GM03348 (cell line): ENCODE data around the gene PLOD3.
A peak's percentile ranks its signal among the peaks of the same experiment; 100 is the strongest.
"Not testable (repeated sequence)": the region's sequence is repeated elsewhere in the genome, so short reads cannot be mapped to it uniquely, and the experiment has no call there.

ENCODE experiments used
- DNase-seq: peaks from one replicate; pipeline ENCODE4 v3.0.0; 2012; ENCODE audit warnings: low spot score

PLOD3 gene

GRCh38 chr7:101210143-101210542 is 7.2 kb downstream of the PLOD3 start:
- no peak for DNase-seq

- DNase-seq: no peak
Observed at GRCh38 chr7:101208794-101209193, 8.6 kb downstream of the PLOD3 start.

GRCh38 chr7:101207459-101207858 is 9.9 kb downstream of the PLOD3 start:
- no peak for DNase-seq

- no peak for DNase-seq
Observed at GRCh38 chr7:101206665-101207042, 10.7 kb downstream of the PLOD3 start.

GRCh38 chr7:101205901-101206664 is 11.3 kb downstream of the PLOD3 start:
- DNase-seq: no peak

GRCh38 chr7:101203740-101204738 is 13.3 kb downstream of the PLOD3 start:
- DNase-seq: peak; percentile 56

- no peak for DNase-seq
Observed at GRCh38 chr7:101202603-101202918, 14.8 kb downstream of the PLOD3 start.

- peak; percentile 40 for DNase-seq
Observed at GRCh38 chr7:101201695-101202602, 15.4 kb downstream of the PLOD3 start.

GRCh38 chr7:101200862-101201599 is 16.4 kb downstream of the PLOD3 start, which contains the start of gene MOGAT3:
Gene MOGAT3, minus strand, starts transcription at chr7:101201036. Its CDS starts 182 bp downstream, at chr7:101200854.
- DNase-seq: no peak

- DNase-seq: no peak
Observed at GRCh38 chr7:101200504-101200861, 16.9 kb downstream of the PLOD3 start.

- DNase-seq: not testable (repeated sequence)
Observed at GRCh38 chr7:101199522-101199921, 17.9 kb downstream of the PLOD3 start.

GRCh38 chr7:101198476-101198875 is 18.9 kb downstream of the PLOD3 start:
- no peak for DNase-seq

- no peak for DNase-seq
Observed at GRCh38 chr7:101197991-101198390, 19.4 kb downstream of the PLOD3 start.

GRCh38 chr7:101195884-101196283 is 21.5 kb downstream of the PLOD3 start:
- DNase-seq: no peak

- DNase-seq: no peak
Observed at GRCh38 chr7:101189109-101189508, 28.3 kb downstream of the PLOD3 start.

- no peak for DNase-seq
Observed at GRCh38 chr7:101186844-101187428, 30.4 kb downstream of the PLOD3 start.

- DNase-seq: no peak
Observed at GRCh38 chr7:101186194-101186593, 31.2 kb downstream of the PLOD3 start.

- peak; percentile 37 for DNase-seq
Observed at GRCh38 chr7:101185258-101185839, 32.0 kb downstream of the PLOD3 start.

GRCh38 chr7:101180130-101180755 is 37.1 kb downstream of the PLOD3 start, which contains the start of gene NAT16:
Gene NAT16, minus strand, starts transcription at chr7:101180293. Its CDS starts 5,486 bp downstream, at chr7:101174807.
- no peak for DNase-seq

GRCh38 chr7:101179713-101180112 is 37.7 kb downstream of the PLOD3 start:
- no peak for DNase-seq
